ENCODE results near the gene SSC4D. TPM values are rescaled to one million over a fixed set of nuclear protein-coding genes. Genes with fewer than 3 reads are reported as not detected.

Gene SSC4D
- total RNA-seq, 4 donors from 2014 or later: 0.41 TPM; not detected in 3

DNA sequence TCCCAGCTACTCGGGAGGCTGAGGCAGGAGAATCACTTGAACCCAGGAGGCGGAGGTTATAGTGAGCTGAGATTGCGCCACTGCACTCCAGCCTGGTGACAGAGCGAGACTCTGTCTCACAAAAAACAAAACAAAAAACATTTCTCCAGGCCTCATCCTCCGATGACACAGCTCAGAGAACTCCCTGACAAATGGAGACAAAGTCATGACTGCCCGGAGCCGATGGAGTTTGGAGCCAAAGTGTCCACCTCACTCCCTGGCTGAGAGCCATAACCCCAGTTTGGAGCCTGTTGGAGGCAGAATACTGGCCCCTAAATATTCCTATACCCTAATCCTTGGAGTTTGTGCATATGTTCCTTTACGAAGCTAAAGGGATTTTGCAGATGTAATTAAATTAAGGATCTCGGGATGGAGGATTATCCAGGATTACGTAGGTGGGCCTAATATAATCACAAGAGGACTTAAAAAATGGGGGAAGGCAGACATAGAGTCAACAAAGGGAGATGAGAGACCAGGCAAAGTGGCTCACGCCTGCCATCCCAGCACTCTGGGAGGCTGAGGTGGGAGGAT, 22.7 kb downstream of the SSC4D start:
- Histone ChIP-seq H3K27me3 (no peaks in the 10 kb centered on the region), H3K27ac (peak overlapping the region in 1 of 4 donors; percentile 21), H3K36me3 (no peaks in the 10 kb centered on the region), H3K4me1 (peaks cover 0 to 5% (median 2%) of the 10 kb centered on the region in 4 donors), H3K9me3 (no peaks in the 10 kb centered on the region), H3K4me3 (no peak overlapping the region)
- intact Hi-C loops (cut with DNase I; ENCODE audit: low total_unique reads) (no loop called here), in situ Hi-C loops (cut with MboI; ENCODE audit: low pct_ligation_motif_present in 1 of 4, low pct_unique_long_range_greater_than_20kb in 1 of 4, low sequenced_read_pairs in 3 of 4) (no loop called here)
- no peak for DNase-seq
- TF ChIP-seq POLR2A (IDR thresholded peaks at IDR 0.05): no peak
- no peak for TF ChIP-seq EP300 (IDR thresholded peaks at IDR 0.05; ENCODE audit: low read depth)
- no peak for TF ChIP-seq POLR2AphosphoS5 (IDR thresholded peaks at IDR 0.05)
- TF ChIP-seq CTCF (IDR thresholded peaks at IDR 0.05): no peak
- 87 to 88% methylated on average over 6 to 11 of the region's 11 CpGs for WGBS, 2 donors (ENCODE audit: low coverage in 1 of 2)

GRCh38 chr7:76383089-76383944, 26.2 kb downstream of the SSC4D start:
- peaks cover 4 to 16% (median 15%) of the 10 kb centered on the region in 4 donors for H3K4me1 ChIP-seq
- no peak overlapping the region for H3K4me3 ChIP-seq
- in situ Hi-C loops (cut with MboI; ENCODE audit: low pct_ligation_motif_present in 1 of 4, low pct_unique_long_range_greater_than_20kb in 1 of 4, low sequenced_read_pairs in 3 of 4) (no loop called here), intact Hi-C loops (cut with DNase I; ENCODE audit: low total_unique reads) (no loop called here)
- no peaks in the 10 kb centered on the region for H3K36me3 ChIP-seq
- no peaks in the 10 kb centered on the region for H3K9me3 ChIP-seq
- no peaks in the 10 kb centered on the region for H3K27me3 ChIP-seq
- 77 to 94% methylated on average over 6 to 13 of the region's 13 CpGs for WGBS, 2 donors (ENCODE audit: low coverage in 1 of 2)
- TF ChIP-seq CTCF (IDR thresholded peaks at IDR 0.05) (no peak), EP300 (IDR thresholded peaks at IDR 0.05; ENCODE audit: low read depth) (no peak), POLR2A (IDR thresholded peaks at IDR 0.05) (no peak), POLR2AphosphoS5 (IDR thresholded peaks at IDR 0.05) (no peak)
- H3K27ac ChIP-seq: no peak overlapping the region
- DNase-seq: no peak

- no peak for TF ChIP-seq CTCF (IDR thresholded peaks at IDR 0.05)
- no peak for TF ChIP-seq POLR2AphosphoS5 (IDR thresholded peaks at IDR 0.05)
- TF ChIP-seq EP300 (IDR thresholded peaks at IDR 0.05; ENCODE audit: low read depth): no peak
- no peak for TF ChIP-seq POLR2A (IDR thresholded peaks at IDR 0.05)
- intact Hi-C loops (cut with DNase I; ENCODE audit: low total_unique reads): no loop called here
- no peaks in the 10 kb centered on the region for H3K27me3 ChIP-seq
- DNase-seq: no peak
- peaks cover 4 to 16% (median 15%) of the 10 kb centered on the region in 4 donors for H3K4me1 ChIP-seq
- H3K4me3 ChIP-seq: no peak overlapping the region
- WGBS, 2 donors (ENCODE audit: low coverage in 1 of 2): 87 to 93% methylated on average over 7 of the region's 7 CpGs
- no peak overlapping the region for H3K27ac ChIP-seq
- H3K36me3 ChIP-seq: no peaks in the 10 kb centered on the region
- no peaks in the 10 kb centered on the region for H3K9me3 ChIP-seq
- in situ Hi-C loops (cut with MboI; ENCODE audit: low pct_ligation_motif_present in 1 of 4, low pct_unique_long_range_greater_than_20kb in 1 of 4, low sequenced_read_pairs in 3 of 4): no loop called here
Measured at GRCh38 chr7:76381814-76382213, 27.7 kb downstream of the SSC4D start.

- peak overlapping the region; percentile 91 to 96 (median 94) for H3K27ac ChIP-seq
- in situ Hi-C loops (cut with MboI; ENCODE audit: low pct_ligation_motif_present in 1 of 4, low pct_unique_long_range_greater_than_20kb in 1 of 4, low sequenced_read_pairs in 3 of 4): no loop called here
- peaks cover 4 to 16% (median 15%) of the 10 kb centered on the region in 4 donors for H3K4me1 ChIP-seq
- intact Hi-C loops (cut with DNase I; ENCODE audit: low total_unique reads): no loop called here
- peak overlapping the region in 3 of 4 donors; percentile 35 to 47 (median 38) for H3K4me3 ChIP-seq
- H3K36me3 ChIP-seq: no peaks in the 10 kb centered on the region
- WGBS, 2 donors (ENCODE audit: low coverage in 1 of 2): 69 to 76% methylated on average over 2 to 7 of the region's 7 CpGs
- H3K9me3 ChIP-seq: no peaks in the 10 kb centered on the region
- TF ChIP-seq POLR2A (IDR thresholded peaks at IDR 0.05) (no peak), CTCF (IDR thresholded peaks at IDR 0.05) (no peak), POLR2AphosphoS5 (IDR thresholded peaks at IDR 0.05) (no peak), EP300 (IDR thresholded peaks at IDR 0.05; ENCODE audit: low read depth) (no peak)
- no peaks in the 10 kb centered on the region for H3K27me3 ChIP-seq
- DNase-seq: no peak
Measured at GRCh38 chr7:76380623-76380966, 28.9 kb downstream of the SSC4D start.

Measured in transverse colon (tissue), 4 donors.